ENCODE measurements around the gene SEC14L3.

SEC14L3 gene

GRCh38 chr22:30486661-30487115 is 14.9 kb upstream of the SEC14L3 start:
- TF ChIP-seq, protein P1, sequence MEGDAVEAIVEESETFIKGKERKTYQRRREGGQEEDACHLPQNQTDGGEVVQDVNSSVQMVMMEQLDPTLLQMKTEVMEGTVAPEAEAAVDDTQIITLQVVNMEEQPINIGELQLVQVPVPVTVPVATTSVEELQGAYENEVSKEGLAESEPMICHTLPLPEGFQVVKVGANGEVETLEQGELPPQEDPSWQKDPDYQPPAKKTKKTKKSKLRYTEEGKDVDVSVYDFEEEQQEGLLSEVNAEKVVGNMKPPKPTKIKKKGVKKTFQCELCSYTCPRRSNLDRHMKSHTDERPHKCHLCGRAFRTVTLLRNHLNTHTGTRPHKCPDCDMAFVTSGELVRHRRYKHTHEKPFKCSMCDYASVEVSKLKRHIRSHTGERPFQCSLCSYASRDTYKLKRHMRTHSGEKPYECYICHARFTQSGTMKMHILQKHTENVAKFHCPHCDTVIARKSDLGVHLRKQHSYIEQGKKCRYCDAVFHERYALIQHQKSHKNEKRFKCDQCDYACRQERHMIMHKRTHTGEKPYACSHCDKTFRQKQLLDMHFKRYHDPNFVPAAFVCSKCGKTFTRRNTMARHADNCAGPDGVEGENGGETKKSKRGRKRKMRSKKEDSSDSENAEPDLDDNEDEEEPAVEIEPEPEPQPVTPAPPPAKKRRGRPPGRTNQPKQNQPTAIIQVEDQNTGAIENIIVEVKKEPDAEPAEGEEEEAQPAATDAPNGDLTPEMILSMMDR (IDR thresholded peaks at IDR 0.05), result no peak
- H3K4me3 ChIP-seq, result no peak overlapping the region
- H3K27ac ChIP-seq, result no peak overlapping the region
- DNase-seq (ENCODE audit: low spot score), result no peak

- H3K4me3 ChIP-seq, result no peak overlapping the region
- H3K27ac ChIP-seq, result no peak overlapping the region
- no peak for DNase-seq (ENCODE audit: low spot score)
- TF ChIP-seq, protein P1 (IDR thresholded peaks at IDR 0.05), result no peak
Observed at GRCh38 chr22:30486118-30486517, 14.3 kb upstream of the SEC14L3 start.

- TF ChIP-seq, protein P1 (IDR thresholded peaks at IDR 0.05), result peak; percentile 96
- no peak overlapping the region for H3K4me3 ChIP-seq
- DNase-seq (ENCODE audit: low spot score), result no peak
- H3K27ac ChIP-seq, result no peak overlapping the region
Observed at GRCh38 chr22:30485362-30485988, 13.7 kb upstream of the SEC14L3 start.

DNA sequence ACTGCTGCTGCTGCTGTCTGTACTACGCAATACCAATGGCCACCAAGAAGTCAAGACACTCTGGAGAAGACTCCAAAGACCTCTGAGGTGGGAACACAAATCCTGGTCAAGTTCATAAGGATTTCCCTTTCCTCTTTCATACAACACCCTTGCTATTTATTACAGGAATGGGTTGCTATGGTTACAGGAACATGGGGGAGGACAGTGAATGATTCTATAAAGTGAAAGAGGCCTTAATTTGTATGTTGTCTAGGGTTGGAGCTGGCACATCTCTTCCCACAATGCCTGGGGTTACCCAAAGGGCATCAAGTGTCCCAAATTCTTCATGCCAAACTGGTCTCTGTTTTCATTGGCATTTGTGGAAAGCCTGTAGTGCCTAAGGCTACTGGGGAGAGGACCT is 11.4 kb upstream of the SEC14L3 start:
- no peak overlapping the region for H3K27ac ChIP-seq
- no peak for DNase-seq (ENCODE audit: low spot score)
- TF ChIP-seq, protein P1 (IDR thresholded peaks at IDR 0.05), result no peak
- no peak overlapping the region for H3K4me3 ChIP-seq

- TF ChIP-seq, protein P1 (IDR thresholded peaks at IDR 0.05), result no peak
- H3K4me3 ChIP-seq, result no peak overlapping the region
- DNase-seq (ENCODE audit: low spot score), result no peak
Observed at GRCh38 chr22:30481711-30482110, 9.9 kb upstream of the SEC14L3 start.

DNA sequence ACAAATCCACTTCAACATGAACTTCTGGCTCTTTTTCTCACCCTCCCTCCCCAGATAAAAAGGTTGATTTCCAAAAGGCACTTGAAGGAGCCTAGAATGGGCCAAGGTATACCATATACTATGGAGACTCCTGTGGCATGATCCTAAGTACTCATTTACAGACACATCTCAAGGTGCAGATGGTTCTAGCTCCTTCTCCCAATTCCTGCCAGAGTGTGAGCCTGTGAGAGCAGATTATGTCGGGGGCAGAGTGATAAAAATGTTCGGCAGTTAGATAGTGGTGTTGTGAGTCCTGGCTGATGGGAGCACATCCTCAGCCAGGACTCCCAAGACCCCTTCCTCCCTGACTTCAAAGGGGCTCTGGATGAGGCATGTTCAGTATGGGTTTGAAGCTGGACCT is 8.2 kb upstream of the SEC14L3 start:
- TF ChIP-seq, protein P1 (IDR thresholded peaks at IDR 0.05), result no peak
- Histone ChIP-seq H3K27ac (no peak overlapping the region), H3K4me3 (no peak overlapping the region)
- no peak for DNase-seq (ENCODE audit: low spot score)

More at GRCh38 chr22:30481711-30482110, 9.9 kb upstream of the SEC14L3 start:
- no peak overlapping the region for H3K27ac ChIP-seq

GRCh38 chr22:30474683-30475424 is 3.0 kb upstream of the SEC14L3 start:
- DNase-seq (ENCODE audit: low spot score), result no peak
- Histone ChIP-seq H3K4me3 (no peak overlapping the region), H3K27ac (no peak overlapping the region)
- TF ChIP-seq, protein P1 (IDR thresholded peaks at IDR 0.05), result no peak

Data from coronary artery (tissue), 2 donors.